NCI-H1417 (cell line): Measurements from ENCODE around the gene SH3BP5L.
"Not testable (repeated sequence)": the region's sequence is repeated elsewhere in the genome, so short reads cannot be mapped to it uniquely, and the experiment has no call there.

Experiments used
- DNase-seq, 3 experiments: peaks; one replicate each; lab custom pipeline; 2025; lab: John Stamatoyannopoulos, UW

The SH3BP5L gene

DNA sequence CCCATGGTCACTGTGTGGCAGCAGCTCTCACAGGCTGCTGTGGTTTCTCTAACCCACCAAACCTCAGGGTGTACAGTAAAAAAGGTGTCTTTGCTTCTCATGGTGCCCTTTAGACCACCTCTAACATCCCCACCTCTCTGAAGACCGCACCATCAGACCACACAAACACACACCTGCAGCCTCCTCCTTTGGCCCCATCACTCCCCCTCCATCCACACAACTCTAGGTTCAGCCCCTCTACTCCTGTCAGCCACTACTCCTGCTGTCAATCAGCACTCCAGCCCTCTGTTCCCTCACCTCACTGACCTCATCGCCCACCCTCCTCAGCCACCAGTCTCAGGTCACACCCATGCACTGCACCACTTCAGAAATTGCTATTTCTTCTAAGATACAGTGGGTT, 25.7 kb upstream of the SH3BP5L start:
- DNase-seq = no peak

DNA sequence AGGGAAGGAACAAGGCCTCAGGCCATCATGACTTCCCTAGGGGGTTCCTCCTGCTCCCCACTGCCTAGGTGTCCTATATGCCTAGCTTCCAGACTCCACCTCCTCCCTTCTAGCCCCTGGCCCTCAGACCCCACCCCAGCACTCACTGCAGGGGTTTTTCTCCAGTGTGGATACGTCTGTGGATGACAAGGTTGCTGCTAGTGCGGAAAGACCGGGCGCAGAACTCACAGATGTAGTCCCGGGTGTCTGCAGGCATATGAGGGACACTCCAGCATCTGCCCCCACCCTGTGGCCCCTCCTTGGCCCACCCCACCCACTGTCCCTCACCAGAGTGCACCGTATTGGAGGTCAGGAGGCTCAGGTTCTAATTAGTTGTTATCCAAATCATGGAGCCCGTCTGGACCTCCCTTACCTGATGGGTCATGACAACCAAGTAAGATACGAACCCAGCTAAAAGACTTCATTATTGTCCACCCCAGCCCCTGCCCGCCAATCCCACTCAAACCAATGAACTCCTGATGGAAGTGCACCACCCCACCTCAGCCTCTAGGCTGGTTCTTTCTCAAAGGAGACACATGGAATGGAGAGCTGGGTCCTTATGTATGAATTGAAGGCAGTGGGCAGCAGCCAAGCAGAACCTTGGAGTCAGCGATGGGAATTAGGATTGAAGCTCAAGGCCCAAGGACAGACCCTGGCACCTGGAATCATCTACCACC, 25.0 kb upstream of the SH3BP5L start:
- DNase-seq = no peak

DNA sequence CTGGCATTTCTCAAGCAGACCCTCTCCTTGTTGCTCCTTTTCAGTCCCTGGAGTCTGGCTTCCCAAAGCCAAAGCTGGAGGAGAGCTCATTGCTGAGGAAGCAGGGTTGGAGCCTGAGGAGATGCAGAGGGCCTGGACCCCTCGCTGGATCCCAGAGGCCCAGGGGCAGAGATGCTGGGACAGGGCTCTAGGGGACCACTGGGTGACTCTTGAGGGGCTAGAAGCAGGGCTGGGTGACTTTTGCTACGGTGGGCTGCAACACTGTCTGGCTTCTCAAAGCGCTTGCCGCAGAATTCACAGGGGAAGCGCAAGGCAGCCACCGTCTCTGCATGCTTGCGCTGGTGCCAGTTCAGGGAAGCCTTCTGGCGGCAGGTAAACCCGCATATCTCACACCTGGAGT, 24.4 kb upstream of the SH3BP5L start:
- DNase-seq = no peak

GRCh38 chr1:248849637-248850036, 23.9 kb upstream of the SH3BP5L start:
- DNase-seq = no peak

- DNase-seq = no peak
Observed at GRCh38 chr1:248849152-248849551, 23.4 kb upstream of the SH3BP5L start.

- no peak for DNase-seq
Observed at GRCh38 chr1:248848602-248849001, 22.9 kb upstream of the SH3BP5L start.

GRCh38 chr1:248847956-248848561, 22.3 kb upstream of the SH3BP5L start:
- no peak for DNase-seq

DNA sequence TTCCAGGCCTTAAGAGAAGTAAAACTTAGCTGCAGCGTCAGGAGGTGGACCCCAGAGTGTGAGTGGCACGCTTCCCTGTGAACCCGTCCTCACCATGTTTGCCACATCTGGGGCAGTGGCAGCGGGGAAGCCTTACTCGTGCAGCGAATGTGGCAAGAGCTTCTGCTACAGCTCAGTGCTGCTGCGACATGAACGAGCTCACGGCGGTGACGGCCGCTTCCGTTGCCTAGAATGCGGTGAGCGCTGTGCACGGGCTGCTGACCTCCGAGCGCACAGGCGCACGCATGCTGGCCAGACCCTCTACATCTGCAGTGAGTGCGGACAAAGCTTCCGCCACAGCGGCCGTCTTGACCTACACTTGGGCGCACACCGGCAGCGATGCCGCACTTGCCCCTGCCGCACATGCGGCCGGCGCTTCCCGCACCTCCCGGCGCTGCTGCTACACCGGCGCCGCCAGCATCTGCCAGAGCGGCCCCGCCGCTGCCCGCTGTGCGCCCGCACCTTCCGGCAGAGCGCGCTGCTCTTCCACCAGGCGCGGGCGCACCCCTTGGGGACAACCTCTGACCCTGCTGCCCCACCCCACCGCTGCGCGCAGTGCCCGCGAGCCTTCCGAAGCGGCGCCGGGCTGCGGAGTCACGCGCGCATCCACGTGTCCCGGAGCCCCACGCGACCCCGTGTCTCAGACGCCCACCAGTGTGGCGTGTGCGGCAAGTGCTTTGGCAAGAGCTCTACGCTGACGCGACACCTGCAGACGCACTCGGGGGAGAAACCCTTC, 21.7 kb upstream of the SH3BP5L start:
- no peak for DNase-seq

GRCh38 chr1:248844526-248844925, 18.8 kb upstream of the SH3BP5L start:
- no peak for DNase-seq

DNA sequence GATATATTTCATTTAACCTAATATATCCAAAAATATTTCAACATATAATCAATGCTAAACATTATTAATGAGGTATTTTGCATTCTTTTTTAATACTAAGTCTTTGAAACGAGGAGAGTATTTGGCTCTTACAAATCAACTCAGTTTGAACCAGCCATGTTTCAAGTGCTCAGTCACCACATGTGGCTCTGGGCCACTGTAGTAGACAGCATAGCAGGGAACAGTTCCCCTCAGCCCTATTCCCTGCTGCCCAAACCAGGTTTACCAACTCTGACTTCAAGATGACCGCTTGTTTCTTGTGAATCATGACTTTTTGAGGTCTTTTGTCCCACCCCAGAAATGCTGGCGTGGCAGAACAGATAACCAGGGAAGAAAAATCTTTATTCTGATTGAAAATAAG, 18.0 kb upstream of the SH3BP5L start:
- no peak for DNase-seq

DNA sequence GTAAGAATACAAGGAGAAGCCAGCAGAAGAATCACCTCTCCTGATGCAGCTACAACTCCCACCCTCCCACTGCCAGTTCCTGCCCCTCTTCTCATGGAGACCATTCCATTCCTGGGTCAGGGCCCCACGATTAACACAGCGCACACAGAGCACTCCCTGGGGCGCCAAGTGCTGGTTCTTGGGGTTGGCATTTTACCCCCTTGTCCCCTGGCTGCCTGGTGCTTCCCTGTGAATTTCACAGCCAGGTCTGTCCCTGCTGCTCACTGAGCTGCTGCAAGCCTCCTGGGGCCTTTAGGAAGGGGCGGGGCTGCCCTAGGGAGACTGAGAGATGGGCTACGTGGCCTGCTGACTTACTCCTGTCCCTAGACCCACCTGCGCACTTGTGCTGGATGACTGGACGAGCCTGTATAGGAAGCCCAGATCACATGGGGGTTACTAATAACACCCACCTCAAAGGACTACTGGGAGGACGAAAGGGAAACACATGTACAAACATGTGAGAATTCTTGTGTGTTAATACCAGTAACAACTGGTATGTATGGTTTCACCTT, 17.1 kb upstream of the SH3BP5L start:
- DNase-seq = no peak

- DNase-seq = peak in 1 of 3 experiments; percentile 11
Observed at GRCh38 chr1:248841702-248842395, 16.1 kb upstream of the SH3BP5L start.

- no peak for DNase-seq
Observed at GRCh38 chr1:248840946-248841345, 15.2 kb upstream of the SH3BP5L start.

- DNase-seq = peak in 1 of 3 experiments; percentile 82
Observed at GRCh38 chr1:248839168-248839555, 13.4 kb upstream of the SH3BP5L start.

DNA sequence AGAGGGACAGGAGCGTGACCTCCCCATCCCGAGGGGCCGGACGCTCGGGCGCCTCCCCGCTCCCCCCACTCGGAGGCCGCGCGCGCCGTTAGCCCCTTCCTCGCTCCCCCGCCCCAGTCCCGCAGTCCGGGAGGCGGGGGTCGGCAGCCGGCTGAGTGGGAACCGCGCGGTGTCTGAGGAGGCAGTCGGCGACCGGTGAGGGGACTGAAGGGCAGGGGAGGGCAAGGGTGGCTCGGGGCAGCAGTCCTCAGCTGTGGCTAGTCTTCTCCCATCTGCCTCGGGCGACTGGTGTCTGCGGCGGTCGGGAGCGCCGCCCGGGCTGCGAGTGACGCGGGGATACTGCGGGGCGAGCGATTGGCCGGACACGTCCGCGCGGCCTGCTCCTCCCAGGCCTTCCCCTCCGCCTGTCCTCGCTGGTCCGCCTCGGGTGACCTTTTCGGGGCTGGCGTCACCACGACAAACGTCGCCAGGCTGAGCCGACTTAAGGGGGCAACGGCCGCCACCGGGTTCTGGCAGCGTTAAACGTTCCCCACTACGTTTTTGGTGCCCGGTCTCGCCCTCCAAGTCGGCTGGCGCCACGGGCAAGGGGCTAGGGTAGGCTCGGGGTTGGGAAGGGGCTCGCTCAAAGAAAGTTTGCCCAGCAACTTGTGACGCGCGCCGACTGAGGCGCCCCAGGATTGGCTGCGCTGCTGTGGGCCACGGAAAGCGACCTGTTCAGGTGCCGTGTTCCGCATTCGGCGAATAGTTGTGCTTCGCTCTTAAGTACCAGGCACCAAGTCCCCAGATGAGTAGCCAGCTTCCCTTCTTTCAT, 12.8 kb upstream of the SH3BP5L start:
- peak; percentile 77 to 93 (median 91) for DNase-seq

GRCh38 chr1:248837781-248838356, 12.2 kb upstream of the SH3BP5L start, which contains the start of gene ZNF672:
Gene ZNF672 (plus strand): TSS chr1:248838224. CDS start chr1:248847275, 9,051 bp downstream.
- peak; percentile 94 to 99 (median 97) for DNase-seq

DNA sequence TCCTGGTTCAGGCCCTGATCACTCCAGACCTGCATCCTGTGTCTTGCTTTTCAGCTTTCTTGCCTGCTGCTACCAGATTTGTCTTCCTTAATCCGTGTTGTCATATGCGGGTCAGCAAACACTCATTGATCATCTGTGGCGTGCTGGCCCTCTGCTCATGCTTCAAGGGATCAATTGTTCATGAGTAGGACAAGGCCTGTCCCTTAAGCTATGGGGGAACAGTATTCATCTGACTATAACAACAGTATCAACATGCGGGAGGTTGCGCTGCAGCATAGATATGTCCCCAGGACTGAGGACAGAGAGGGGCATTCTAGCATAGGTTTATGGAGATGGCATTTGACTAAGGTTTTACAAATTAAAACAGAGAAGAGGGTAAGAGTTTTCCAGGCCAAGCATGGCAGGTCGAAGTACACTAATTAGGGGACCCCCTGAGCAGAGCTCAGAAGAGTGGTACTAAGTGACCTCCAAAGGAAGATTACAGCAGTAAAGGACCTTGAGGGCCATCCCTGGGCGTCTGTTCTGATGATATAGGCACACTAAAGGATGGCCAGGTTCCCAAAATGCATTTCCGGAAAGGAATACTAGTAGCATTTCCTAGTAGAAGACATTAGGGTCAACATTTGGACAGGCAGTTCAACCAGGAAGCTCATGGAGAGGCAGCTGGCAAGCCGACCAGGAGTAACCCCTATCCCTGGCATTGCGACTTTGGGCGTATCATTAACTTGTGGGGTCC, 11.5 kb upstream of the SH3BP5L start:
- DNase-seq = peak in 1 of 3 experiments; percentile 48

DNA sequence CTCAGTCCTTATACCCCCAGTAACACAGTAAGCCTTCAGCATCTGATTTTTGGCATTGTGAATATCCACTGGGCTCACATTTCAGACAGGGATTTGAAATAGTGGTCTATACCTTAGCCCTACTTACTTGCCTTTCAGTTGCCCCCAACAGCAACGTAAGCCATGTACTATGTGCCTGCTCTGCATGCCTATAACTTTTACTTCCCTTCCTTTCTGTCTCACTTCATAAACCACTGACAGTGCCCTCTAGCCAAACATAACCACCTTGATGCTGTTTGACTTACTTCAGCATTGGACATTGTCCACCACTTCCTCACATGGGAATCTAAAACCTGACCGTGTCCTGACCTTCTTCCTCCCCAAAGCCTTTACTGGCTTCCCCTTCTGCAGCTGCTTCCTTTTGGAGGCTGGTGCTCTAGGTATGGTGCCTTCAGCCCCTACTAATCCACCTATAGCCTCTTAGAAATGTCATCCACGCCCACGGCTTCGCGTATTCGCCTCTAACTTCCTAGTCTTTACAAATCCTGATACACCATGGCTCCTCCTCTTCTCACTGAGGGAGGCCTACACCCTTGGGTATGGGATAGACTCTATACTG, 8.7 kb upstream of the SH3BP5L start:
- DNase-seq = no peak

DNA sequence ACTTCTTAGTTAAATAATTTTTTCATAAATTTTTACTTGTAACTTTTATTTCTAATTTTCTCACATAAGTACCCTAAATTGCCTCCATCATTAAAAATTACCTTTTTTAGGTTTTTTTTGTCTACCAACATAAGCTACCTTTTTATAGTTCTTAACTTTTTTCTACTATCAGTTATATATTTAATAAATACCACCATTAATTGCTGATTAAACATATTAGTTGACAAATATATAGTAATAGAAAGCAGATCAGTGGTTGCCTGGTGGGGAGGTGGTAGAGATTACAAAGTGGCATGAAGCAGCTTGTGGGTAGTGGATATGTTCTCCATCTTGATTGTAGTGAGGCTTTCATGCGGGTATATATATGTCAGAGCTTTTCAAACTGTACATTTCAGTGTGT, 6.1 kb upstream of the SH3BP5L start:
- no peak for DNase-seq

DNA sequence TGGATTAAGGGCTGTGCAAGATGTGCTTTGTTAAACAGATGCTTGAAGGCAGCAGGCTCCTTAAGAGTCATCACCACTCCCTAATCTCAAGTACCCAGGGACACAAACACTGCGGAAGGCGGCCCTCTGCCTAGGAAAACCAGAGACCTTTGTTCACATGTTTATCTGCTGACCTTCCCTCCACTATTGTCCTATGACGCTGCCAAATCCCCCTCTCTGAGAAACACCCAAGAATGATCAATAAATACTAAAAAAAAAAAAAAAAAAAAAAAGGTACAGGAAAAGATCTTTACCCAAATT, 5.0 kb upstream of the SH3BP5L start:
- not testable (repeated sequence) for DNase-seq
